GM19239 (cell line): ENCODE data around the gene SPATA31C1.
"Not testable (repeated sequence)": the region's sequence is repeated elsewhere in the genome, so short reads cannot be mapped to it uniquely, and the experiment has no call there.

Experiments
- DNase-seq: peaks from one replicate; pipeline ENCODE4 v3.0.0; 2011; ENCODE audit warnings: low spot score; ENCODE audit not compliant: insufficient read length
- FAIRE-seq: peaks from 2 replicates; lab custom pipeline; 2011; peaks lifted over from hg19 to GRCh38; lab: Jason Lieb, UNC

The SPATA31C1 gene

GRCh38 chr9:87917662-87918061, at the start of gene SPATA31C1:
Gene SPATA31C1 (plus strand): TSS chr9:87917962.
- FAIRE-seq: not testable (repeated sequence)

GRCh38 chr9:87868175-87868574, 49.6 kb upstream of the SPATA31C1 start:
- DNase-seq (no peak), FAIRE-seq (no peak)

More at GRCh38 chr9:87917662-87918061, at the start of gene SPATA31C1:
- DNase-seq: not testable (repeated sequence)

GRCh38 chr9:87868635-87869034, 49.1 kb upstream of the SPATA31C1 start:
- DNase-seq: no peak
- no peak for FAIRE-seq

- FAIRE-seq: no peak
These were observed 48.7 kb upstream of the SPATA31C1 start for GRCh38 chr9:87869082-87869481.

GRCh38 chr9:87871425-87872078, 46.2 kb upstream of the SPATA31C1 start:
- FAIRE-seq (no peak), DNase-seq (no peak)

More at GRCh38 chr9:87869082-87869481, 48.7 kb upstream of the SPATA31C1 start:
- no peak for DNase-seq

- FAIRE-seq (no peak), DNase-seq (no peak)
These were observed 45.6 kb upstream of the SPATA31C1 start for GRCh38 chr9:87872079-87872624.

GRCh38 chr9:87873607-87874303, 44.0 kb upstream of the SPATA31C1 start:
- FAIRE-seq (no peak), DNase-seq (no peak)

- DNase-seq (no peak), FAIRE-seq (no peak)
These were observed 43.5 kb upstream of the SPATA31C1 start for GRCh38 chr9:87874304-87874623.

- FAIRE-seq (no peak), DNase-seq (no peak)
These were observed 42.7 kb upstream of the SPATA31C1 start for GRCh38 chr9:87875060-87875459.

- DNase-seq (no peak), FAIRE-seq (no peak)
These were observed 41.8 kb upstream of the SPATA31C1 start for GRCh38 chr9:87875831-87876545.

- DNase-seq (no peak), FAIRE-seq (no peak)
These were observed 41.1 kb upstream of the SPATA31C1 start for GRCh38 chr9:87876708-87877107.

- no peak for DNase-seq
- no peak for FAIRE-seq
These were observed 38.7 kb upstream of the SPATA31C1 start for GRCh38 chr9:87878989-87879511.

- FAIRE-seq (no peak), DNase-seq (no peak)
These were observed 37.6 kb upstream of the SPATA31C1 start for GRCh38 chr9:87880116-87880515.

- DNase-seq (no peak), FAIRE-seq (no peak)
These were observed 37.1 kb upstream of the SPATA31C1 start for GRCh38 chr9:87880683-87881082.

GRCh38 chr9:87882627-87883026, 35.1 kb upstream of the SPATA31C1 start, which contains the start of gene SPATA31E1:
Gene SPATA31E1 (plus strand): TSS chr9:87882877. CDS start chr9:87882892, 15 bp downstream.
- no peak for FAIRE-seq
- DNase-seq: no peak

GRCh38 chr9:87883274-87883673, 34.5 kb upstream of the SPATA31C1 start:
- no peak for DNase-seq
- no peak for FAIRE-seq

- no peak for DNase-seq
- FAIRE-seq: no peak
These were observed 33.8 kb upstream of the SPATA31C1 start for GRCh38 chr9:87883990-87884389.

- no peak for FAIRE-seq
These were observed 32.9 kb upstream of the SPATA31C1 start for GRCh38 chr9:87884578-87885459.

GRCh38 chr9:87885484-87886189, 32.1 kb upstream of the SPATA31C1 start:
- no peak for DNase-seq
- FAIRE-seq: no peak

More at GRCh38 chr9:87884578-87885459, 32.9 kb upstream of the SPATA31C1 start:
- no peak for DNase-seq
